ENCODE measurements around the gene IFFO2. TPM values are rescaled to one million over a fixed set of nuclear protein-coding genes. Genes with fewer than 3 reads are reported as not detected.

The IFFO2 gene
- total RNA-seq, 5 donors from 2014 or later (not counting 1 experiment from before 2014, with no cell fraction given) = 36.0 to 76.2 (median 37.7) TPM

DNA sequence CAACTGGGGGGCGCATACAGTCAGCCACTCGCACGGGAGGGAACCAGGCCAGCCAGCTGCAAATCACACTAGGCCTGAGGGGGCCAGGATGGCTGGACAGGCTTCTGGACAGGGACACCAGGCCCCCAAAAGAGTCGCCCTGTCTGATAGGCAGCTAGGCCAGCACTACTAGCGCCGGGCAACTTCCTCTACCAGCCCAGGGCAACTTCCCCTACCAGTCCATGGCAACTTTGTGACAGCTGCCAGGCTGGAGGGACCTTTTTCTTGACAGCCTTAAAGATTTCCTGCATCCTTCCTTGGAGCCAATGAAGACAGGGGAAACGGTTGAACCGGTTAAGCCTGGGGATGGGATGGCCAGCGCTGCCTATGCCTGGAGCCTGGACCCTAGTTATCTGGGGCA lies 5.1 kb downstream of the IFFO2 start:
- Histone ChIP-seq H3K4me1 (ENCODE audit: control insufficient read depth in 1 of 2, extremely low read depth in 1 of 2, insufficient read depth in 2 of 2, low read length in 2 of 2) (peaks cover 68 to 85% of the 10 kb centered on the region in 2 experiments), H3K4me3 (ENCODE audit: control insufficient read depth in 1 of 2, extremely low read depth in 1 of 2, low read length in 1 of 2) (peak overlapping the region; percentile 48 to 55), H3K36me3 (ENCODE audit: control insufficient read depth in 2 of 2, extremely low read depth in 1 of 2, insufficient read depth in 1 of 2, low read length in 1 of 2) (no peaks in the 10 kb centered on the region), H3K9me3 (no peaks in the 10 kb centered on the region), H3K27me3 (replicated peaks in 1 of 2; ENCODE audit: control insufficient read depth in 2 of 2, extremely low read depth in 1 of 2, insufficient read depth in 2 of 2, low read length in 1 of 2) (no peaks in the 10 kb centered on the region), H3K27ac (ENCODE audit: low read length) (peak overlapping the region; percentile 100)
- CTCF ChIA-PET = interaction anchor here in 1 of 2 donors (1.7 to 2.6 kb wide), 4 partner anchors 24 to 44 kb away, joined by 8 to 9 read pairs (median 9); no protein-coding TSS in a partner anchor
- H3K27me3 Mint-ChIP-seq = no peaks in the 10 kb centered on the region
- 24% methylated on average over 7 of the region's 9 CpGs for WGBS (ENCODE audit: insufficient coverage)
- peaks cover 4% of the 10 kb centered on the region for H3K36me3 Mint-ChIP-seq
- DNase-seq (peak in 13 of 35 experiments; percentile 12 to 47 (median 23)), ATAC-seq (replicated peaks in 1 of 4) (no peak)
- H3K4me1 Mint-ChIP-seq = peaks cover 87 to 89% (median 88%) of the 10 kb centered on the region in 3 donors
- H3K9me3 Mint-ChIP-seq = no peaks in the 10 kb centered on the region
- H3K27ac Mint-ChIP-seq = peak overlapping the region; percentile 99
- POLR2A ChIA-PET = interaction anchor here in 1 of 2 donors (0.9 kb wide), 1 partner anchor 24 kb away, joined by 6 read pairs; no protein-coding TSS in a partner anchor
- H3K4me3 Mint-ChIP-seq = peak overlapping the region; percentile 88 to 90 (median 89)

DNA sequence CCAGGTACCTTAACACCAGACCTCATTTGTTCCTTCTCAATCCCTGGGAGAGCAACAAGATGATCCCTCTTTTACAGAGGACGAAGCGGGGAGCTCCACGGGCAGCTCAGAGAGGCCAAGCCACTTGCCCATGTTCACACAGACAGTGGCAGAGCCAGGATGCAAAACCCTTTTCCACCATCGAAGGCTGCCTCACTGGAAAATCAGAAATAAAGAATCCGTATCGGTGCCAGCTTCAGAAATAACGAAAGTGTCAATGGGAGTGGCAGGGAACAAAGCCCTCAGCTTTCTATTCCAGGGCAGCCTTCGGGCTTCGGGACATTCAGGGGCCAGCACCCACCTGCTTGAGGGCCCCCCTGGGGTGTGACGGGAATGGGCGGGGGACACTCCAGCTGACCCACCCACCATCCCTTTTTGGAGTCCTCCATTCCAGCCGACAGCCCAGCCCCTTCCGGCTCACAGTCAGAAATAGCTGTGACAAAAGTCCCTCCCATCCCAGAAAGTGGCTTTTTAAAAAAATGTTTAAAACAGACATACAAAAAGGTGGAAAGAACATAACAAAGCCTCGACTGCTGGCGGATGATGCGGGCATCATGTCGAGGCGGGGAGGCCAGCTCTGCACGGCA lies 6.0 kb downstream of the IFFO2 start:
- Mint-ChIP-seq H3K27me3 (no peaks in the 10 kb centered on the region), H3K36me3 (peaks cover 4% of the 10 kb centered on the region), H3K9me3 (no peaks in the 10 kb centered on the region), H3K4me1 (peaks cover 93 to 95% (median 94%) of the 10 kb centered on the region in 3 donors), H3K27ac (peak overlapping the region; percentile 99), H3K4me3 (peak overlapping the region; percentile 88 to 90 (median 89))
- ATAC-seq (replicated peaks in 1 of 4) = no peak
- whole genome bisulfite sequencing (ENCODE audit: insufficient coverage) = 21% methylated on average over 8 of the region's 19 CpGs
- Histone ChIP-seq H3K9me3 (no peaks in the 10 kb centered on the region), H3K27me3 (replicated peaks in 1 of 2; ENCODE audit: control insufficient read depth in 2 of 2, extremely low read depth in 1 of 2, insufficient read depth in 2 of 2, low read length in 1 of 2) (no peaks in the 10 kb centered on the region), H3K4me1 (ENCODE audit: control insufficient read depth in 1 of 2, extremely low read depth in 1 of 2, insufficient read depth in 2 of 2, low read length in 2 of 2) (peaks cover 70 to 94% of the 10 kb centered on the region in 2 experiments), H3K4me3 (ENCODE audit: control insufficient read depth in 1 of 2, extremely low read depth in 1 of 2, low read length in 1 of 2) (peak overlapping the region; percentile 48 to 55), H3K27ac (ENCODE audit: low read length) (peak overlapping the region; percentile 100), H3K36me3 (ENCODE audit: control insufficient read depth in 2 of 2, extremely low read depth in 1 of 2, insufficient read depth in 1 of 2, low read length in 1 of 2) (no peaks in the 10 kb centered on the region)
- peak in 3 of 35 experiments; percentile 17 to 59 (median 17) for DNase-seq
- CTCF ChIA-PET = interaction anchor here (0.9 to 2.6 kb wide), 6 partner anchors 23 to 68 kb away, joined by 3 to 9 read pairs (median 8); no protein-coding TSS in a partner anchor
- POLR2A ChIA-PET = interaction anchor here (0.5 to 1.2 kb wide), 3 partner anchors 14 to 23 kb away, joined by 3 to 13 read pairs (median 5); no protein-coding TSS in a partner anchor

DNA sequence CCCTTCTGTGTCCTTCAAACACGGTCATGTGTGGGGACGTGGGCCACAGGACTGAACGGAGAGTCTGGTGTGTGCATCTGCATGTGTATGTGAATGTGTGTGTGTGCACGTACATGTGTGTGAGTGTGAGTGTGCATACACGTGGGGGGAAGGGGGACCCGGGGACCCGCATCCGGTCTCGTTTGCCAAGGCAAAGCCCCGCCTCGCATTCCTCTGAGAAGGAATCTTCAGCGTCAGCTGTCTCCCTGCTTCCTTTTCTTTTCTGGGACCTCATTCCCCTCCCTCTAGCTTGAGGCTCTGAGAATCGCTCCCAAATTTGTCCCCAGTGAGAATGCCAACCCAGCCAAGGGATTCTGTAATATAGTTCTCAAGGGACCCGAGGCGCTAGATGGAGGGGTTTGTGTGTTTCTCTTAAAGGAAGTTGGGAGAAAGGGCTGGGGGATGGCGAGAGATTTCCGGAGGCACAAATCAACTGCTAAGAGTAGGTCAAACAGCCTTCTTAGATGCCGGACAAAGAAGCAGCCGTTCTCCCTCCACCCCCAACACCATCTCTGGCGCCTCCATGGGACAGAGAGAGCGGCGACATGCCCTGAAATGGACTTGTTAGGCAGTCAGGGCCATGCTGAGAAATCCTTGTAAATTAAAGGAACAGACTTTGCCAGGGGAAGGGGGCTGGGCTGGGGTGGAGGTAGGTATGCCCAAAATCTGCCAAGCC lies 6.6 kb downstream of the IFFO2 start:
- CTCF ChIA-PET = interaction anchor here (0.9 to 2.6 kb wide), 5 partner anchors 22 to 68 kb away, joined by 3 to 9 read pairs (median 8); no protein-coding TSS in a partner anchor
- Histone ChIP-seq H3K4me3 (ENCODE audit: control insufficient read depth in 1 of 2, extremely low read depth in 1 of 2, low read length in 1 of 2) (peak overlapping the region; percentile 48 to 55), H3K4me1 (ENCODE audit: control insufficient read depth in 1 of 2, extremely low read depth in 1 of 2, insufficient read depth in 2 of 2, low read length in 2 of 2) (peaks cover 71 to 100% of the 10 kb centered on the region in 2 experiments), H3K27me3 (replicated peaks in 1 of 2; ENCODE audit: control insufficient read depth in 2 of 2, extremely low read depth in 1 of 2, insufficient read depth in 2 of 2, low read length in 1 of 2) (no peaks in the 10 kb centered on the region), H3K27ac (ENCODE audit: low read length) (peak overlapping the region; percentile 100), H3K9me3 (no peaks in the 10 kb centered on the region), H3K36me3 (ENCODE audit: control insufficient read depth in 2 of 2, extremely low read depth in 1 of 2, insufficient read depth in 1 of 2, low read length in 1 of 2) (no peaks in the 10 kb centered on the region)
- DNase-seq (peak in 1 of 35 experiments; percentile 36), ATAC-seq (replicated peaks in 1 of 4) (no peak)
- Mint-ChIP-seq H3K4me1 (peaks cover 96 to 98% (median 97%) of the 10 kb centered on the region in 3 donors), H3K27ac (peak overlapping the region; percentile 99), H3K9me3 (no peaks in the 10 kb centered on the region), H3K36me3 (peaks cover 4% of the 10 kb centered on the region), H3K4me3 (peak overlapping the region; percentile 88 to 90 (median 89)), H3K27me3 (no peaks in the 10 kb centered on the region)
- POLR2A ChIA-PET = interaction anchor here in 1 of 2 donors (1.2 kb wide), 1 partner anchor 22 kb away, joined by 13 read pairs; no protein-coding TSS in a partner anchor
- 27% methylated on average over 10 of the region's 22 CpGs for WGBS (ENCODE audit: insufficient coverage)

DNA sequence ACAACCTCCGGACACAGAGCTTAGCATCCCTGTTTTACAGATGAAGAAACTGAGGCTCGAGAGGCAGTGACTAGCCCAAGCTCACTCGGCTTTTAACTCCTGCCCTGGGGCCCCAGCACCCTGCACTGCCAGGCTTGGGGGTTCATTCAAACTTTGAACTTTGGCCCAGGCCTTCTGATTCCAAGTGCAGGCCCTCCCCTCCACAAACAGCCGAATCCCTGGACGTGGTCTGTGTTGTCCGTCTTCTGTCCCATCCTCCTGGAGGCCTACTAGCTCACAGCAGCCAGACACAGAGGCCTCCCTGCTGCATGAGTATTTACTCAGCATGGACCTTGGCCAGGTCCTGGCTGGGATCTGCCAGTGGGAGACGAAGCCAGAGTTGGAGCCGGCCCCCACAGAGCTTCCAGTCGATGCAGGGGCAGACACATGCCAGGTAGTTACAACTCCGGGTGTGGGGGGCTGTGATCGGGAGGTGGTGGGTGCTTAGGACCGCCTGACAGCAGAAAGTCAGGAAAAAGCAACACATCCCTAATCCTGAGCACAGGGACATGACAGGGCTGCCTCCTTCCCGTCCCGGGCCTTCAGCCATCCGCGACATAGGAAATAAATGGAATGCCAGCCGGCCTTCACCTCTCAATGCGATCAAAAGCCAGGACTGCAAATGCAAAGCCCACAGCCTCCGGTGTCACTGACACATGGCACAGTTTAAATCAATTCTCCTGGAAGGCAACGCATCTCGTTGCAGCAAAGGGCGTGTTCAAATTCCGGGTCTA lies 7.4 kb downstream of the IFFO2 start:
- H3K4me1 ChIP-seq (ENCODE audit: control insufficient read depth in 1 of 2, extremely low read depth in 1 of 2, insufficient read depth in 2 of 2, low read length in 2 of 2) = peaks cover 66 to 100% of the 10 kb centered on the region in 2 experiments
- Mint-ChIP-seq H3K4me3 (peak overlapping the region; percentile 88 to 90 (median 89)), H3K27ac (peak overlapping the region; percentile 99), H3K27me3 (no peaks in the 10 kb centered on the region), H3K9me3 (no peaks in the 10 kb centered on the region), H3K4me1 (peaks cover 96% of the 10 kb centered on the region in 3 donors), H3K36me3 (peaks cover 4% of the 10 kb centered on the region)
- ChIA-PET POLR2A (interaction anchor here in 1 of 2 donors (1.0 kb wide), 1 partner anchor 22 kb away, joined by 7 read pairs; no protein-coding TSS in a partner anchor), CTCF (no interaction called here)
- DNase-seq = peak in 1 of 35 experiments; percentile 38
- peak overlapping the region; percentile 100 for H3K27ac ChIP-seq (ENCODE audit: low read length)
- H3K36me3 ChIP-seq (ENCODE audit: control insufficient read depth in 2 of 2, extremely low read depth in 1 of 2, insufficient read depth in 1 of 2, low read length in 1 of 2) = no peaks in the 10 kb centered on the region
- H3K4me3 ChIP-seq (ENCODE audit: control insufficient read depth in 1 of 2, extremely low read depth in 1 of 2, low read length in 1 of 2) = peak overlapping the region; percentile 27 to 48
- H3K27me3 ChIP-seq (replicated peaks in 1 of 2; ENCODE audit: control insufficient read depth in 2 of 2, extremely low read depth in 1 of 2, insufficient read depth in 2 of 2, low read length in 1 of 2) = no peaks in the 10 kb centered on the region
- H3K9me3 ChIP-seq = no peaks in the 10 kb centered on the region
- 48% methylated on average over 19 of the region's 23 CpGs for WGBS (ENCODE audit: insufficient coverage)
- no peak for ATAC-seq (replicated peaks in 1 of 4)

DNA sequence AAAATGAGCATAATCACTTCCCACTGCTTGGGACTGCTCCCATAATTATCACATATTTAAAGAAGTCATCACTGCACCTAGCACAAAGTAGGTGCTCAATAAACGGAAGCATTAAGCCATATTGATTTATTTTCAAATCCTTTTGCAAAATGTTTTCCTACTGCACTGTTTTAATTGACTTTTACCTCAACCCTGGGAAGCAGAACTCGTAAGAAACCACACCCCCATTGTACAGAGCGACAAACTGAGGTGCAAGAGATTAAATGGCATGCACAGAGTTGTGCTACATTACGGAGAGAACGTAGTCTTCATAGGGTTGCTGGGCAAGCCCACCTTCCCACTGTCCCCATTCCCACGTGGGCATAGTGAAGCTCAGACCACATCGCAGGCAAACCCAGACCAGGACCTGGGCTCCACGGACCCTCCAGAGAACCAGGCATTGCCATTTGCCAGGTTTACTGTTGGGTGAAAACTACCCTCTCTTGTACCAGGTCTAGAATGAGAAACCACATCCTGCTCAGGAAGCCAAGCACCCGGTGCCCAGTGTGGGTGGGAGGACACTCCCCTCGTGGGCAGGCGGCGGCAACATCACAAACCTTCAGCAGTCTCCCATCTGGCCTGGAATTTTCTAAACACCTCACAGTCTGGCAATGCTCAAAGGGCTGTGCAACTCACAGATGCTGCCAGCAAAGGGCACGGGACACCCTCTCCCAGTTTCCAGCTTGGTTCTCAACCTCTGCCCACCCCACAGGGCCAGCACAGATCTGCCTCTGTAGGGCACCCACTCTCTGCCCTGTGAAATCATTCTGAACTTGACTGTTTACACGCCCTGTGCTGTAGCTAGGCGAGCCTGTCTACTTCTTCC lies 8.2 kb downstream of the IFFO2 start:
- 18% methylated on average over 7 of the region's 15 CpGs for WGBS (ENCODE audit: insufficient coverage)
- ATAC-seq (replicated peaks in 1 of 4) = peak; percentile 53 to 80 (median 72)

More for the DNA sequence above, 8.2 kb downstream of the IFFO2 start:
- Histone ChIP-seq H3K27me3 (replicated peaks in 1 of 2; ENCODE audit: control insufficient read depth in 2 of 2, extremely low read depth in 1 of 2, insufficient read depth in 2 of 2, low read length in 1 of 2) (no peaks in the 10 kb centered on the region), H3K4me3 (ENCODE audit: control insufficient read depth in 1 of 2, extremely low read depth in 1 of 2, low read length in 1 of 2) (peak overlapping the region; percentile 38 to 44), H3K9me3 (no peaks in the 10 kb centered on the region), H3K36me3 (ENCODE audit: control insufficient read depth in 2 of 2, extremely low read depth in 1 of 2, insufficient read depth in 1 of 2, low read length in 1 of 2) (peaks cover 0 to 6% of the 10 kb centered on the region in 2 donors), H3K27ac (ENCODE audit: low read length) (peak overlapping the region; percentile 100), H3K4me1 (ENCODE audit: control insufficient read depth in 1 of 2, extremely low read depth in 1 of 2, insufficient read depth in 2 of 2, low read length in 2 of 2) (peaks cover 59 to 100% of the 10 kb centered on the region in 2 experiments)
- Mint-ChIP-seq H3K27me3 (no peaks in the 10 kb centered on the region), H3K4me3 (peak overlapping the region; percentile 88 to 90 (median 89)), H3K4me1 (peaks cover 95 to 96% (median 96%) of the 10 kb centered on the region in 3 donors), H3K36me3 (peaks cover 8% of the 10 kb centered on the region), H3K27ac (peak overlapping the region; percentile 99), H3K9me3 (no peaks in the 10 kb centered on the region)
- peak; percentile 44 to 85 (median 67) for DNase-seq
- ChIA-PET CTCF (no interaction called here), POLR2A (interaction anchor here in 1 of 2 donors (0.6 to 1.0 kb wide), 2 partner anchors 21 to 537 kb away, joined by 7 to 9 read pairs; partner anchors contain the start of gene CAPZB)
